Keratinocyte (primary cell): ENCODE measurements around the gene PRPSAP1. TPM values are rescaled to one million over a fixed set of nuclear protein-coding genes. Genes with fewer than 3 reads are reported as not detected.

Experiments
- DNase-seq: peaks from one replicate; pipeline ENCODE4 v3.0.0-alpha.2; 2011; ENCODE audit warnings: low read depth, missing footprints, low spot score
- FAIRE-seq: peaks from 2 replicates; lab custom pipeline; 2011; peaks lifted over from hg19 to GRCh38; lab: Jason Lieb, UNC
- H2AFZ ChIP-seq: 2 replicates; pipeline ENCODE4 v1.6.0; 2012; ENCODE audit warnings: low read length, control low read depth, inconsistent platforms; ENCODE audit not compliant: control insufficient read depth
- H3K27ac ChIP-seq: 2 replicates; pipeline ENCODE4 v1.5.1; 2011; ENCODE audit warnings: low read length; ENCODE audit not compliant: control insufficient read depth, insufficient read depth
- H3K27me3 ChIP-seq: 3 replicates; pipeline ENCODE4 v1.6.0; 2011; ENCODE audit warnings: low read length; ENCODE audit not compliant: control insufficient read depth, insufficient read depth; ENCODE audit errors: extremely low read depth
- H3K36me3 ChIP-seq, 2 experiments: 2 replicates in 1 of 2; 3 replicates in 1 of 2; pipeline ENCODE4 v1.5.1; 2011; ENCODE audit warnings: low read length in 2 of 2, mild to moderate bottlenecking in 1 of 2; ENCODE audit not compliant: control insufficient read depth in 2 of 2, insufficient read depth in 2 of 2; ENCODE audit errors: extremely low read depth in 1 of 2
- H3K4me1 ChIP-seq: 3 replicates; pipeline ENCODE4 v1.5.1; 2011; ENCODE audit warnings: low read length; ENCODE audit not compliant: control insufficient read depth, insufficient read depth; ENCODE audit errors: extremely low read depth
- H3K4me2 ChIP-seq: 3 replicates; pipeline ENCODE4 v1.6.0; 2011; ENCODE audit warnings: low read depth, low read length; ENCODE audit not compliant: control insufficient read depth, insufficient read depth; ENCODE audit errors: extremely low read depth
- H3K4me3 ChIP-seq, 3 experiments: fragments of 200-600 bp in 1 of 3; sonication (generic) in 1 of 3; 2 replicates in 2 of 3; 3 replicates in 1 of 3; pipeline ENCODE4 v1.5.1; 2011 to 2016; ENCODE audit warnings: low read length in 3 of 3, mild to moderate bottlenecking in 3 of 3, control low read depth in 2 of 3, inconsistent platforms in 1 of 3, low read depth in 1 of 3, mixed read lengths in 1 of 3, mixed run types in 1 of 3, moderate library complexity in 1 of 3; ENCODE audit not compliant: control insufficient read depth in 2 of 3, insufficient read depth in 2 of 3; ENCODE audit errors: extremely low read depth in 1 of 3
- H3K79me2 ChIP-seq: 2 replicates; pipeline ENCODE4 v1.6.0; 2012; ENCODE audit warnings: low read length; ENCODE audit not compliant: control insufficient read depth, insufficient read depth
- H3K9ac ChIP-seq: 3 replicates; pipeline ENCODE4 v1.6.0; 2011; ENCODE audit warnings: low read length; ENCODE audit not compliant: control insufficient read depth, insufficient read depth; ENCODE audit errors: extremely low read depth
- H3K9me1 ChIP-seq: 3 replicates; pipeline ENCODE4 v1.6.0; 2011; ENCODE audit warnings: low read length; ENCODE audit not compliant: control insufficient read depth, insufficient read depth; ENCODE audit errors: extremely low read depth
- H3K9me3 ChIP-seq: 2 replicates; pipeline ENCODE4 v1.5.1; 2012; ENCODE audit warnings: low read depth, low read length; ENCODE audit not compliant: control insufficient read depth
- H4K20me1 ChIP-seq: 3 replicates; pipeline ENCODE4 v1.6.0; 2011; ENCODE audit warnings: low read length; ENCODE audit not compliant: control insufficient read depth, insufficient read depth; ENCODE audit errors: extremely low read depth
- EZH2 ChIP-seq: IDR thresholded peaks from one replicate; pipeline ENCODE4 v1.6.1; 2012; ENCODE audit warnings: inconsistent platforms, mild to moderate bottlenecking, low read length, moderate library complexity
- dilution Hi-C: fragments of 300-500 bp; cut with MboI; formaldehyde crosslinking; loops from one replicate; pipeline ENCODE4 v1.7.0; 2020; ENCODE audit warnings: low sequenced_read_pairs; ENCODE audit not compliant: extremely low pct_ligation_motif_present
- polyA plus RNA-seq, 5 experiments: library from polyadenylated mRNA; depleted of rRNA in 3 of 5; stranded (reverse) in 3 of 5; stranded (forward) in 1 of 5; unstranded in 1 of 5; fragments of >200 nt; gene quantifications; 1 replicate in 1 of 5; 2 replicates in 3 of 5; 3 replicates in 1 of 5; pipeline versions ENCODE4 v1.2.1 to v1.2.3, GENCODE V29; 2011 to 2012; ENCODE audit warnings: missing spikeins in 2 of 5, low read depth in 1 of 5, low replicate concordance in 1 of 5
- TF ChIP-seq, protein P1 (sequence below), 3 experiments: IDR thresholded peaks in 1 of 3; conservative IDR thresholded peaks in 1 of 3; optimal IDR thresholded peaks in 1 of 3; 2 replicates in 2 of 3; 3 replicates in 1 of 3; pipeline versions ENCODE3 to v1.5.1; 2011; ENCODE audit warnings: low read length in 3 of 3, mild to moderate bottlenecking in 3 of 3, moderate library complexity in 2 of 3, control low read depth in 1 of 3, inconsistent platforms in 1 of 3; ENCODE audit not compliant: insufficient read depth in 2 of 3; ENCODE audit errors: extremely low read depth in 1 of 3

Gene PRPSAP1
- polyA plus RNA-seq, 1 donor (not counting 4 experiments of a cell fraction or from before 2014, with no cell fraction given), result 51.4 TPM

DNA sequence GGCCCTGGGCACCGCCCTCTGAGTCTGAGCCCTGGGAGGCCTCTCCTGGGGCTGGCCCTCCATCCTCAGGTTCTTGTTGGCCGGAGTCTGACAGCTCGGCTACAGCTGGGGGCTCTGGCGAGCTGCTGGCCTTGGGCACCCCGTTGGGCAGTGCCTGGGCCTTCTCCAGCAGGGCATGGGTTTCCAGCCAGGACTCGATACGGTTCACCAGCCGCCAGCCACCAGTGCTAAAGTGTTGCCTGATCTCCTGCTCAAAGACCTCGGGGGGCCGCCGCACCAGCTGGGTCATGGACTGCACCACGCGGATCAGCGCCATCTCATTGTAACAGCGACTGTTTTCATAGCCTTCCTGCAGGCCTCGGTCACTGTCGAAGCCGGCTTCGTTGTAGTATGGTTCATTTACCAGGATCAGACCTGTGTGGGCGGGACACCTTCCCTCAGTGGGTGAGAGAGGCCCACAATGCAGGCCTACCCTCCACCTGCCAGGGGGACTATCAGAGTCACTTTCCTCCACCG, 37.5 kb upstream of the PRPSAP1 start:
- peaks cover 5% of the 10 kb centered on the region for H4K20me1 ChIP-seq
- H3K27ac ChIP-seq, result no peak overlapping the region
- DNase-seq (no peak), FAIRE-seq (no peak)
- H3K4me2 ChIP-seq, result no peak overlapping the region
- no peak overlapping the region for H2AFZ ChIP-seq
- peaks cover 10% of the 10 kb centered on the region for H3K4me1 ChIP-seq
- dilution Hi-C loops, result no loop called here
- H3K9me3 ChIP-seq, result no peaks in the 10 kb centered on the region
- peaks cover 26 to 39% of the 10 kb centered on the region in 2 experiments for H3K36me3 ChIP-seq
- H3K9ac ChIP-seq, result no peak overlapping the region
- TF ChIP-seq, protein P1, sequence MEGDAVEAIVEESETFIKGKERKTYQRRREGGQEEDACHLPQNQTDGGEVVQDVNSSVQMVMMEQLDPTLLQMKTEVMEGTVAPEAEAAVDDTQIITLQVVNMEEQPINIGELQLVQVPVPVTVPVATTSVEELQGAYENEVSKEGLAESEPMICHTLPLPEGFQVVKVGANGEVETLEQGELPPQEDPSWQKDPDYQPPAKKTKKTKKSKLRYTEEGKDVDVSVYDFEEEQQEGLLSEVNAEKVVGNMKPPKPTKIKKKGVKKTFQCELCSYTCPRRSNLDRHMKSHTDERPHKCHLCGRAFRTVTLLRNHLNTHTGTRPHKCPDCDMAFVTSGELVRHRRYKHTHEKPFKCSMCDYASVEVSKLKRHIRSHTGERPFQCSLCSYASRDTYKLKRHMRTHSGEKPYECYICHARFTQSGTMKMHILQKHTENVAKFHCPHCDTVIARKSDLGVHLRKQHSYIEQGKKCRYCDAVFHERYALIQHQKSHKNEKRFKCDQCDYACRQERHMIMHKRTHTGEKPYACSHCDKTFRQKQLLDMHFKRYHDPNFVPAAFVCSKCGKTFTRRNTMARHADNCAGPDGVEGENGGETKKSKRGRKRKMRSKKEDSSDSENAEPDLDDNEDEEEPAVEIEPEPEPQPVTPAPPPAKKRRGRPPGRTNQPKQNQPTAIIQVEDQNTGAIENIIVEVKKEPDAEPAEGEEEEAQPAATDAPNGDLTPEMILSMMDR (optimal IDR thresholded peaks at IDR 0.05 in 1 of 3, IDR thresholded peaks at IDR 0.05 in 1 of 3, conservative IDR thresholded peaks at IDR 0.05 in 1 of 3; ENCODE audit: extremely low read depth in 1 of 3, insufficient read depth in 2 of 3, low read length in 3 of 3), result no peak
- no peak for TF ChIP-seq EZH2
- no peaks in the 10 kb centered on the region for H3K9me1 ChIP-seq
- no peak overlapping the region for H3K4me3 ChIP-seq
- H3K27me3 ChIP-seq, result no peaks in the 10 kb centered on the region
- peaks cover 17% of the 10 kb centered on the region for H3K79me2 ChIP-seq

DNA sequence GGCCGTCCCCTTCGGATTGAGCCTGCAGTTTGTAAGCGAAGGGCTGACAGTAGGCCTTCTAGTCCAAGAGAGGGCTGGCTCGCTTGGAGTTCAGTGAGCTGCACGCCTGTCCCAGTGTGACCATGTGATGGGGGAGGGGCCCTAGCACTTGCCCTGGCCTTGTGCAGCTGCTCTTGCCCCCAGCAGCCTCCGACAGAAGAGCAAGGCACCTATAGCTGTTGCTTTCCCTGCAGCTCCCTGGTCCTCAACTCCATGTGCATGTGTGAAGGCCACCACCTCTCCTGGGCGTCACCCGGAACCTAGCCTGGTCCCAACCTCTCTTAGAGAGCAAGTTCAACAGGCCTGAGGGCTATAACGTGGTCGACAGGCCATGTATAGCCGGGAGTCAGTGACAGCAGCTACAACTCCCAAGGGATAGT, 36.3 kb upstream of the PRPSAP1 start:
- Histone ChIP-seq H3K4me2 (no peak overlapping the region), H3K79me2 (peaks cover 29% of the 10 kb centered on the region), H4K20me1 (peaks cover 5% of the 10 kb centered on the region), H3K9me1 (no peaks in the 10 kb centered on the region), H3K36me3 (peaks cover 20 to 34% of the 10 kb centered on the region in 2 experiments), H3K4me1 (peaks cover 15% of the 10 kb centered on the region), H3K9me3 (no peaks in the 10 kb centered on the region), H3K27ac (no peak overlapping the region), H2AFZ (no peak overlapping the region), H3K9ac (no peak overlapping the region), H3K4me3 (no peak overlapping the region), H3K27me3 (no peaks in the 10 kb centered on the region)
- TF ChIP-seq, protein P1 (optimal IDR thresholded peaks at IDR 0.05 in 1 of 3, IDR thresholded peaks at IDR 0.05 in 1 of 3, conservative IDR thresholded peaks at IDR 0.05 in 1 of 3; ENCODE audit: extremely low read depth in 1 of 3, insufficient read depth in 2 of 3, low read length in 3 of 3), result no peak
- TF ChIP-seq EZH2, result no peak
- no peak for DNase-seq
- dilution Hi-C loops, result no loop called here
- no peak for FAIRE-seq
